HEK293T (cell line): ENCODE data around the gene EXD3.

ENCODE experiments used
- BHLHE40 ChIP-seq: fragments of 450-650 bp; IDR thresholded peaks from 2 replicates; pipeline ENCODE4 v1.6.1; 2016; ENCODE audit warnings: mild to moderate bottlenecking, moderate library complexity, borderline replicate concordance
- CTBP1 ChIP-seq: fragments of 450-650 bp; IDR thresholded peaks from 2 replicates; pipeline ENCODE4 v1.6.1; 2016; ENCODE audit warnings: borderline replicate concordance
- FOXA1 ChIP-seq: fragments of 450-650 bp; IDR thresholded peaks from 2 replicates; pipeline ENCODE4 v1.6.1; 2016; ENCODE audit warnings: mild to moderate bottlenecking
- FOXK2 ChIP-seq: fragments of 450-650 bp; IDR thresholded peaks from 2 replicates; pipeline ENCODE4 v1.6.1; 2016; ENCODE audit warnings: mild to moderate bottlenecking
- FOXM1 ChIP-seq: fragments of 450-650 bp; IDR thresholded peaks from 2 replicates; pipeline ENCODE4 v1.6.1; 2017; ENCODE audit warnings: mild to moderate bottlenecking, borderline replicate concordance
- SP1 ChIP-seq: fragments of 450-650 bp; IDR thresholded peaks from 2 replicates; pipeline ENCODE4 v1.6.1; 2017
- SUZ12 ChIP-seq: fragments of 450-650 bp; IDR thresholded peaks from 2 replicates; pipeline ENCODE4 v1.6.1; 2016; ENCODE audit warnings: mild to moderate bottlenecking
- ZNF384 ChIP-seq: fragments of 450-650 bp; IDR thresholded peaks from 2 replicates; pipeline ENCODE4 v1.6.1; 2016

DNA sequence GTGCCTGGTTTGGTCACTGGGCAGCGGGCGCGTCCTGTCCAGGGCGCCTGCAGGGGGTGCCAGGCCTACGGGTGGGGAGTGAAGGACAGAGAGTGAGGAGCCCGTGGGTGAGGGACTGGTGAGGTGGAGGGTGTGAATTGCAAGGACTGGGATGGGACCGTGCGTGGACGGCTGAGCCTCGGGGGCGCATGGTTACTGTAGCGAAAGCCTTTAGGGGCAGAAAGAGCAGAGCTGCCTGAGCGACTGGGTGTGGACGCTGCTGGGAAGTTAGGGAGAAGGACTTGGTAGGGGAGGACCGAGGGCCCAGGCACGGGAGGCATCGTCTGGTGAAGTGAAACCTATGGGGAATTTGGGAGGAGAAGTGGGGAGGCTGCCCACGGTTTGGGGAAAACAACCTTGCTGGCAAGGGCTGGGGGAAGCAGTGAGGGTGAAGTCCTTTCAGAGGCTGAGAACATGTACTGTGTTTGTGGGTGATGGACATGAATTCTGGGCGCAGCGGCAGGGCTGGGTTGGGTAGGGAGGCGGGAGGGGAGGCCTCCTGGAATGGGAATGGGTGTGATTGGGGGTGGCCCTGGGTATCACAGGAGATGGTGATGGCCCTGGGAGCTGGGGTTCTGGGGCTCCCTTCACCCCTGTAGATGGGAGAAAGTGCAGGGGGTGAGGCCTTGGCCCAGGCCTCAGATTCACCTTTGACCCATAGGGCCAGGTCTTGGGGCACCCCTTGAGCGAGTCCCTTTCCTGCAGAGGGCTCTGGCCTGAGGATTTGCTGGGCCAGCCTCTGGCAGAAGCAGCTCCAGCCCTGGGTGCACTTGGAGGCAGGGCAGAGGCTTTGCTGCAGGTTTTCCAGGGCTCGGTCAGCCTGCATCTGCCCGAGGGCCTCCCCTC is 147.1 kb downstream of the EXD3 start:
- no peak for TF ChIP-seq FOXM1
- TF ChIP-seq BHLHE40, result no peak
- no peak for TF ChIP-seq FOXA1
- TF ChIP-seq FOXK2, result no peak
- no peak for TF ChIP-seq CTBP1
- no peak for TF ChIP-seq ZNF384
- TF ChIP-seq SP1, result no peak
- TF ChIP-seq SUZ12, result no peak
